GM12891 (cell line): ENCODE data around the gene LASP1.

Experiments used
- POLR2A ChIP-seq: IDR thresholded peaks from 2 replicates; pipeline ENCODE4 v1.6.1; 2011; ENCODE audit warnings: low read depth, low read length, control low read depth
- POLR2AphosphoS5 ChIP-seq: IDR thresholded peaks from 2 replicates; pipeline ENCODE4 v1.6.1; 2011; ENCODE audit warnings: low read depth, low read length, control low read depth
- SPI1 ChIP-seq: IDR thresholded peaks from 2 replicates; pipeline ENCODE4 v1.6.1; 2011; ENCODE audit warnings: low read depth, low read length, control low read depth
- TAF1 ChIP-seq: IDR thresholded peaks from 2 replicates; pipeline ENCODE4 v1.6.1; 2011; ENCODE audit warnings: low read depth, low read length, control low read depth

GRCh38 chr17:38848557-38848891, 21.3 kb upstream of the LASP1 start:
- TF ChIP-seq POLR2AphosphoS5, result no peak
- TF ChIP-seq POLR2A, result no peak
- no peak for TF ChIP-seq SPI1
- TF ChIP-seq TAF1, result no peak
